Muscle of leg (tissue), 11 donors: Measurements from ENCODE around the gene EEFSEC. TPM values are rescaled to one million over a fixed set of nuclear protein-coding genes. Genes with fewer than 3 reads are reported as not detected.
A peak's percentile ranks its signal among the peaks of the same experiment; 100 is the strongest.

Experiments used
- DNase-seq: peaks from one replicate; pipeline ENCODE4 v3.0.0; 2013
- H3K27ac ChIP-seq: one replicate; pipeline ENCODE4 v1.5.1; 2013; ENCODE audit warnings: mild to moderate bottlenecking, low read length, control low read depth
- H3K27me3 ChIP-seq: one replicate; pipeline ENCODE4 v1.6.1; 2013; ENCODE audit warnings: low read length; ENCODE audit not compliant: control insufficient read depth, insufficient read depth
- H3K36me3 ChIP-seq: one replicate; pipeline ENCODE4 v1.6.1; 2013; ENCODE audit warnings: low read length; ENCODE audit not compliant: control insufficient read depth, insufficient read depth
- H3K4me1 ChIP-seq: one replicate; pipeline ENCODE4 v1.6.1; 2013; ENCODE audit warnings: low read length; ENCODE audit not compliant: control insufficient read depth, insufficient read depth
- H3K4me3 ChIP-seq: one replicate; pipeline ENCODE4 v1.5.1; 2013; ENCODE audit warnings: low read length, control low read depth
- H3K9me3 ChIP-seq: replicated peaks from 2 replicates; pipeline ENCODE4 v1.6.1; 2013; ENCODE audit warnings: low read depth, low read length; ENCODE audit not compliant: control insufficient read depth
- WGBS: methylation state at CpG from one replicate; pipeline ENCODE4 v1.1.5; 2013; ENCODE audit warnings: missing lambda C conversion rate; ENCODE audit not compliant: insufficient coverage; 5-methylcytosine and 5-hydroxymethylcytosine counted together
- polyA plus RNA-seq, 8 donors: library from polyadenylated mRNA; unstranded; fragments of 120-200 nt; gene quantifications; one replicate each; pipeline versions ENCODE4 v1.2.1 to v1.2.3, GENCODE V29; 2013; ENCODE audit warnings: inconsistent platforms in 1 of 8, low replicate concordance in 1 of 8; ENCODE audit not compliant: insufficient read length in 8 of 8, insufficient read depth in 1 of 8
- total RNA-seq: library from RNA; stranded (reverse); fragments of 120-200 nt; gene quantifications from one replicate; pipeline ENCODE4 v1.2.4, GENCODE V29; 2013

The EEFSEC gene
- total and polyA plus RNA-seq, 9 donors: 5.5 to 20.9 (median 16.9) TPM

DNA sequence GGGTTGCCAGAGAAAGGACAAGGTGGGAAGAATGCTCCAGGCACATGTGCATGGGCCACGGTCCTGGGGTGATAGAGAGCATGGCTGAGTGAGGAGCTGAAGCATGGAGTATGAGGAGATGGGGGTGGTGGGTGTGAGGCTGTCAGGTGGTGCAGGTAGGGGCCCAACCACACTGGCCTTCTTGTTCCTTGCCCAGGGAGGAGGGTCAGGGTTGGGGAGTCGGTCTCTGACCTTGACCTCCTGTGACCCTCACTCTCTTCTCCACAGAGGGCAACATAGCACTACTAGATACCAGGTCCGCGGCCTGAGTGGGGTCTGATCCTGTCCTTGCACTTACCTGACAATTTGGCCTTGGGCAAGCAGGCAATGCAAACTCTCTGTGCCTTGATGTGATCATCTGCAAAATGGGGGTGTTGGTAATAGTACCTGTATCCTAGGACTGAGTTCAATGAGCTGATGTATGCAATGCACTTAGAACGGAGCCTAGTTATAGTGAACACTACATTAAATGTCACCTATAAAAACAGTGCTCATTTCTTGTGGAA lies 75.2 kb downstream of the EEFSEC start:
- whole genome bisulfite sequencing: 94% methylated on average over 3 of the region's 5 CpGs
- Histone ChIP-seq H3K36me3 (no peaks in the 10 kb centered on the region), H3K4me1 (peaks cover 19% of the 10 kb centered on the region), H3K27me3 (no peaks in the 10 kb centered on the region), H3K9me3 (no peaks in the 10 kb centered on the region), H3K27ac (no peak overlapping the region), H3K4me3 (no peak overlapping the region)
- DNase-seq: no peak

DNA sequence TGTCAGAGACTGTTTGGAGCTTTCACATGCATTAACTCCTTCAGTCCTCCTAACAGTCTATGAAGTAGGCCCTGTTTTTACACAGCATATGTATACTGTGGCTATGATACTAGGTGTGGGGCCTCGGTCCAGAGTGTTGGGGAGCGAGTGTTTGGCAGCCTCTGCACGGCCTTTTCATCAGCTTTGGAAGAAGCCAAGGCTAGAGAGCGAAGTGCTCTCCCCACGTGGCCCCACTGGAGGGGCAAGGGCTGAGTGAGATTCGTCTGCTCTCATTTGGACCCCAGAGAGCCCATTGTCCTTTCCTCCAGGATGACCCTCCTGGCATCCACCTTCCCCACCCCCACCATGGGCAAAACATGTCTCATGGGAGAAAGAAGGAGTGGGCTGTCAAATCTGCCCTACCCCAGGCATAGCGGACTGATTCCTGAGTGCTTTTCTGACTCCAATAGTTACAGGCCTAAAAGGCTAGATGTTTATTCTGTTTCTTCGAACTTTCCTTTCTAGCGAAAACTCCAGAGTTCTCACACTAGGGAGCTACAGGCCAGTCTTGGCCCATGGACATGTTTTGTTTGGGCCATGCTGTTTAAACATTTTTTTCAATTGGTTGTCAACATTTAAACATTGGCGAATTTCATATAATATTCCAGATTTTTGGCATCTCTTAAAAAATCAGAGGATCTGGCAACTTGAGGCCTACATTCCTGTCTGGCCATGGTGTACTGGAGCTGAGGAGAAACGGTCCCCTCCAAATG lies 76.0 kb downstream of the EEFSEC start:
- no peaks in the 10 kb centered on the region for H3K27me3 ChIP-seq
- peaks cover 19% of the 10 kb centered on the region for H3K4me1 ChIP-seq
- H3K36me3 ChIP-seq: no peaks in the 10 kb centered on the region
- peak overlapping the region; percentile 47 for H3K27ac ChIP-seq
- DNase-seq: peak; percentile 53
- no peaks in the 10 kb centered on the region for H3K9me3 ChIP-seq
- 32% methylated on average over 6 of the region's 11 CpGs for WGBS
- H3K4me3 ChIP-seq: no peak overlapping the region

DNA sequence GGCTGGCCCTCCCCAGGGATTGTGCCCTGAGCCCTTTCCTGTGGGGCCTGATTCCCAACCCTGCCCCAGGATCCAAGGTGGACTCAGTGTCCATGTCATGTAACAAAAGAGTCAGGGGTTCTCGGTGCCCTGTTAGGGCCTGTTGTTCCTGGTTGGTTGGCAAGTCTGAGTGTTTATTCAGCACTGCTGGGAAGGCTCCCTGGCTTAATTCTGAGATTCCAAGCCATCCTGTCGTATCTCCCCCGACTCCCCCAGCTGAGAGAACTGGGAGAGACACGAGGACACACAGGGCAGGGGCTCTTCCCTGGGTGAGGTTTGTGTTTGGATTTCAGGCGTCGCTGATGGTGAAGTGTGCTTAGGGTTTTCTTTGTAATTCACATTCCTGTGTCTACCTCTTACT lies 78.3 kb downstream of the EEFSEC start:
- no peaks in the 10 kb centered on the region for H3K27me3 ChIP-seq
- H3K9me3 ChIP-seq: no peaks in the 10 kb centered on the region
- no peaks in the 10 kb centered on the region for H3K36me3 ChIP-seq
- DNase-seq: no peak
- H3K4me3 ChIP-seq: no peak overlapping the region
- WGBS: no CpG with 5 or more reads among the region's 6 CpGs
- H3K4me1 ChIP-seq: peaks cover 20% of the 10 kb centered on the region
- H3K27ac ChIP-seq: no peak overlapping the region

DNA sequence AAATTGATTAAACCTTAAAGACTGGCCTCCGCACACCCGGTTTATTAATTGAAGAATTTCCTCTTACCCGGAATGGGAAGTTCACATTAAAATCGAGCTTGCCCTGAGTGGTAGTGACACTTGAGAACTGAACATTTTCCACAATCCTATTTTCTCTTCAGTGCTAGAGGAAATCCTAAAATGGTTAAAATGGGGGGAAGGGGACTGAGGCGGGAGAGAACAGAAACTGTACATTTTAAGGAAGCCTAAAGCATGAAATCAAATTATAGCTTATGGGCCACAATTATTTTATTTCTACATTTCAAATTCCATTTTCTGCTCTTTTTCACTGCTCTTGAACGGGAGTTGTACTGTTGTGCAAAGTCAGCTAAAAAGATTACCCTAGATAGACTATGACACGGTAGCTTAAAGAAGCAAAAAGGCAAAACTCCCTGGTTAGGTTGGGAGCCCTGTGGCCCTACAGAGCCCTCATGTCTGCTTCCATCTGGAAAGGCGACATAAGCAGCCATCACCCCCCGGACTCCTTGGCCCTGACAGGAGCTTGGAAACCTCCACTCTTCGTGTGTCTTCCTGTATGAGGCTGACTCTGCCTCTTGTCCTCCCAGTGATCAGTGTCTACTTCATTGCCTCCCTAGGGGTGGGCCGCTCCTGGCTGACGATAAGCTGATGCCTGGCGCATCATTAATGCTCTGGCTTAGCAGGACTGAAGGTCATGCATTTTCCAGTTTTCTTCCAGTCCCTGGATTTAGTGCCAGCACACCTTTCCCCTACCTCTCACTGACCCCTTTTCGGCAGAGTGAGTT lies 79.3 kb downstream of the EEFSEC start:
- peaks cover 26% of the 10 kb centered on the region for H3K4me1 ChIP-seq
- DNase-seq: peak; percentile 73
- WGBS: 21% methylated on average over 4 of the region's 14 CpGs

DNA sequence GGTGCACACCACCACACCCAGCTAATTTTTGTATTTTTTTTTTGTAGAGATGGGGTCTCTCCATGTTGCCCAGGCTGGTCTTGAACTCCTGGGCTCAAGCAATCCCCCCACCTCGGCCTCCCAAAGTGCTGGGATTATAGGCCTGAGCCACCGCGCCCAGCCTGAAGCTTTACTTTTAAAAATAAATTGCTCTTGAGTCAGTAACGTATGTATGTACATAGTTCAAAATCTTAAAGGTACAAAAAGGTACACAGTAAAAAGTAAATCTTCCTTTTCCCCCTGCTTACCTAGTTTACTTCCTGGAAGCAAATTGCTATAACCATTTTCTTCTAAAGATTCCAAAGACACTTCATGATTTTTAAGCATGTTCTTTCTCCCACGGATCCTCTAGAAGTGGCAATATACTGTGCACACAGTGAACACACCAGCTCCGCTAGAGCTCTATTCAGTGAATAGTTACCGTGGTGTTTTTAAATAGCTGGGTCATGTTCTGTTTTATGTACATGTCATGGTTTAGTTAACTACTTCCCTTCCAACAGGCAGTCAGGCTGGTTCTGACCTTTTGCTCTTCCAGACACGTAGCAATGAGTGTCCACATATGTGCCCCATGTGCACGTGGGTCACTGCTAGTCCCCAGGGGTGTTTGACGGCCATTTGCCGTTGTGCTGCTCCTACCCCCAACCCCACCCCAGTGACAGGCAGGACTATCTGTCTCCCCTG lies 82.1 kb downstream of the EEFSEC start:
- H3K4me1 ChIP-seq: peaks cover 30% of the 10 kb centered on the region
- no peaks in the 10 kb centered on the region for H3K36me3 ChIP-seq
- WGBS: 0% methylated on average over 1 of the region's 11 CpGs
- no peaks in the 10 kb centered on the region for H3K27me3 ChIP-seq
- DNase-seq: no peak
- H3K27ac ChIP-seq: no peak overlapping the region
- no peak overlapping the region for H3K4me3 ChIP-seq
- no peaks in the 10 kb centered on the region for H3K9me3 ChIP-seq

More for the DNA sequence above, 79.3 kb downstream of the EEFSEC start:
- Histone ChIP-seq H3K4me3 (no peak overlapping the region), H3K36me3 (no peaks in the 10 kb centered on the region), H3K27me3 (no peaks in the 10 kb centered on the region), H3K27ac (peak overlapping the region; percentile 45), H3K9me3 (no peaks in the 10 kb centered on the region)

DNA sequence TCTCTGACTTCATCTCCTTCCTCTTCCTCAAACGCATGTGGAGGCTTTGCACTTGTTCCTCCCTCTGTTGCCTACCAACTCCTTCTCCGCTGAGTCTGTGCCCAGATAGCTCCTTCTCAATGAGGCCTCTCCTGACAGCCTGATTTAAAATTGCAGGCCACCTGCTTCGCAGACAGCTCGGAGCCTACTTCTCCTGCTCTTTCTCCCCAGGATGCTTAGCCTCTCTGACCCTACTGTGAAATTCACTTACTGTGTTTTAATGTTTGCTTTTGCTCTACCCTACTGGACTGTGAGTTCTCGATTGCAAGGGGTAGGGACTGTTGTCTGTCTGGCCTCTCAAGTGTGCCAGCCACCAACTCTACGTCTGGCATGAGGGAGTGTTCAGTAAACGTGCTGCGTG lies 83.4 kb downstream of the EEFSEC start:
- no peaks in the 10 kb centered on the region for H3K36me3 ChIP-seq
- no peaks in the 10 kb centered on the region for H3K9me3 ChIP-seq
- no peak for DNase-seq
- H3K27ac ChIP-seq: no peak overlapping the region
- no peak overlapping the region for H3K4me3 ChIP-seq
- 61% methylated on average over 2 of the region's 8 CpGs for WGBS
- H3K4me1 ChIP-seq: peaks cover 30% of the 10 kb centered on the region
- H3K27me3 ChIP-seq: no peaks in the 10 kb centered on the region

DNA sequence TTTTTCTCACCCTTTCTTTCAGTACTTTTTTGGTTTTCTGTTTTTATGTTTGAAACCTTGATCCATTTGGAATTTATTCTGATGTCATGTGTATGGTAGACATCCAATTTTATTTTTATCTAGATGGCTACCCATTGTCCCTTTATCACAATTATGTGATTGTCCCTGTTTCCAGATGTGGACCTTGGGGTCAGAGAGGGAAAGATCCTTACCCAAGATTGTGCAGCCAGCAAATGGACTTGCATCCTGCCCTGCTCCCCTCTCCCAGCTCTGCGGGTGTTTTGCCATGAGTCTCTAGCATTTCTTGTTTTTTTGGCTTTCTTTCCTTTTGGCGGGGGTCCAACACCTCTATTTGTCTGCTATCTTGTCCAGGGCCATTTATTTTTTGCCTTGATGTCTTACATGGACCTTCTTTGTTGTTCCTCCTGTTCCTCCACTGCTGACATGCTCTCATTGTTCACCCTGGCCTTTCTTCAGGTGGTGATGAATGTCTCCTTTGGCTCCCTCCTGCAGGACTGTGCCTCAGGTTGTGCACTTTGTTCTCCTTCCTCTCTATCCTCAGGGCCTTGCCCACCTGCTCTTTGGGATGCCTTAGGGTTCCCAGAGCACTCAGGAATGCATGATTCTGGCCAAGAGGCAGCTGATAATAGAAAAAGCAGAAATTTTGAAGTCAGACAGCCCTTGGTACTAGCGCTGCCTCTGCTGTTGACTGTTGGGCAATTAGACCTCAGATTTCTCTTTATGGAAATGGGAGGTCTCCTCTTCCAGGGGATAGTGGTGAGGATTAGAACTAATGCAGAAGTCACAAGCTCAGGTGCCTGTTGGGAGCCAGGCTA lies 84.3 kb downstream of the EEFSEC start:
- Histone ChIP-seq H3K9me3 (no peaks in the 10 kb centered on the region), H3K36me3 (no peaks in the 10 kb centered on the region), H3K4me3 (no peak overlapping the region), H3K27ac (no peak overlapping the region), H3K27me3 (no peaks in the 10 kb centered on the region), H3K4me1 (peaks cover 28% of the 10 kb centered on the region)
- no peak for DNase-seq
- WGBS: 52% methylated on average over 3 of the region's 3 CpGs

DNA sequence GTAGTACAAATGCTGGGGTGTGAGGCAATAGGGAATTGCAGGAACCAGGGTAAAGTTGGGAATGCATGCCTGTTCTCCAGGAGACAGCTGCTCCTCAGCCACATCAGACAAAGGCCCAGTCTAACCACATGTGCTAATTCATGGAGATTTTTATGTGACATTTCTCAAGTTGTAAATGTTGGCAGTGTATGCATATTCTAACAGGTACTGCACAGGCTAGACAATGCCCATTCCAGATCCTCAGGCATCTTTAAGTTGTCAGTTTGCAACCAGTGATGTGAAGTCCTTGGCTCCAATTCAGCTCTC lies 84.9 kb downstream of the EEFSEC start:
- Histone ChIP-seq H3K27me3 (no peaks in the 10 kb centered on the region), H3K4me3 (no peak overlapping the region), H3K27ac (no peak overlapping the region), H3K36me3 (no peaks in the 10 kb centered on the region), H3K4me1 (peaks cover 23% of the 10 kb centered on the region), H3K9me3 (no peaks in the 10 kb centered on the region)
- no peak for DNase-seq

DNA sequence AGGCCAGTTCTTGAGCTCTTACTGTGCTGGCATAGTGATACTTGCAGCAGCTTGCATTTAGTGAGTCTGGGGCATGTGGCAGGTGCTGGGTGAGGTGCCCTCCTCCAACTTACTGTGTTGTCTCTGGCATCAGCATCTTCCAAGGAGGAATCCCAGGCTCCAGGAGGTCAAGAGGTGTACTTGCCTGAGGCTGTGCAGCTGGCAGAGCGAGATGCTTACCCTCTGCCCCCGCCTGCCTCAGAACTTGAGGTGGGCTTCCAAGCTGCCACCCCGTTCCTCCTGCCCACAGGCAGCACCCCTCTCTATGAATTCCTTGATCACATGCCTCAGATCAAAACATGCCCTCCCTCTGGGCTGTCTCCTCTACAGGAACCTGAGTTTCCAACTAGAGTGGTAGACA lies 86.0 kb downstream of the EEFSEC start:
- H3K4me1 ChIP-seq: peaks cover 23% of the 10 kb centered on the region
- no peak overlapping the region for H3K4me3 ChIP-seq
- DNase-seq: no peak
- no peaks in the 10 kb centered on the region for H3K9me3 ChIP-seq
- no peak overlapping the region for H3K27ac ChIP-seq
- H3K27me3 ChIP-seq: no peaks in the 10 kb centered on the region
- H3K36me3 ChIP-seq: no peaks in the 10 kb centered on the region
- WGBS: 96% methylated on average over 3 of the region's 3 CpGs
